GM23248 (cell line): Measurements from ENCODE around the gene MYOM1.

Source experiments
- EZH2 ChIP-seq: fragments of 200-600 bp; sonication (generic); IDR thresholded peaks from 2 replicates; pipeline ENCODE4 v1.6.1; 2018; ENCODE audit warnings: antibody characterized with exemption, mild to moderate bottlenecking; ENCODE audit not compliant: insufficient read depth, poor library complexity, severe bottlenecking
- EZH2phosphoT487 ChIP-seq: fragments of 200-600 bp; sonication (generic); IDR thresholded peaks from 2 replicates; pipeline ENCODE4 v1.6.1; 2018; ENCODE audit warnings: antibody characterized with exemption, moderate library complexity, mild to moderate bottlenecking, low read depth; ENCODE audit not compliant: insufficient read depth

DNA sequence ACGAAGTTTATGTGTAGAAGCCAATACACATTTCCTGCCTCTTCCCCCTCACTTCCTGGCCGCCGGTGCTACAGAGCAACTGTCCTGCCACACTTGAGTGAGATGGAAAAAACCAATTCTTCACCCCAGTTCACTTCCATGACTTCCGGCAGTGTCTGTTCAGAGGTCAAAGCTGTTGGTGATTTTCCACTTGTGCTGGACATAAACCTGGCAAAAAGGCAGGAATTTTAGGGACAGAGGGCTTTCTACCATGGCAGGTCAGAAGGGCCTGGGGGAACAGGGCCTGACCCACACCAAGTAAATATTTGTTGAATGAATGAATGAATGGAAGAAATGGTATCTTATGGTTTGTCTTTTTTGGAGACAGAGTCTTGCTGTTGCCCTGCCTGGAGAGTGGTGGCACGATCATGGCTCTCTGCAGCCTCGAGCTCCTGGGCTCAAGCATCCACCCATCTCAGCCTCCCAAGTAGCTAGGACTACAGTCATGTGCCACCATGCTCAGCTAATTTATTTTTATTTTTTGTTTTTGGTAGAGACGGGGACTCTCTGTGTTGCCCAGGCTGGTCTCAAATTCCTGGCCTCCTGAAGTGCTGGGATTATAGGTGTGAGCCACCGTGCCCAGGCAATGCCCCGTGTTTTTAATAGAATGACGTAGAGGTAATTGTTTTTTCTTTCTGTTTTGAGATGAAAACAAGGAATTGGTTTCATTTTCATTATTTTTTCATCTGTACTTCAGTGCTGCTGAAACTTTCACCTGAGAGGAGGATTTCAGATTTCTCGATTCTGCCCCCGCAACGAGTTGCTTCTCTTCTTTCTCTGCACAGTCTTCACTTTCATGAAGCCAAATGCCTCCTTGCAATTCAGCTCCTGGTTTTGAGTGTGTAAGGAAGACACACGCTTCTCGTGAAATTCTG lies 158.8 kb downstream of the MYOM1 start:
- TF ChIP-seq EZH2phosphoT487: no peak
- TF ChIP-seq EZH2: no peak
